CD4-positive, alpha-beta T cell (primary cell): Measurements from ENCODE around the gene TDRKH. TPM values are rescaled to one million over a fixed set of nuclear protein-coding genes. Genes with fewer than 3 reads are reported as not detected.
"Not testable (repeated sequence)": the region's sequence is repeated elsewhere in the genome, so short reads cannot be mapped to it uniquely, and the experiment has no call there.

ENCODE experiments used
- ATAC-seq: fragments of 200-7000 bp; cut with Tn5 transposase; one replicate; pipeline ENCODE4 v1.10.0; 2022; ENCODE audit warnings: mild to moderate bottlenecking; ENCODE audit not compliant: poor library complexity
- CTCF ChIA-PET: fragments of 350-600 bp; sonication (Branson Sonifier 250); formaldehyde crosslinking; loops from one replicate; lab custom pipeline; 2021; ENCODE audit warnings: antibody characterized with exemption, inconsistent platforms; lab: Charles Lee
- POLR2A ChIA-PET: fragments of 350-600 bp; sonication (Branson Sonifier 250); formaldehyde crosslinking; loops from one replicate; lab custom pipeline; 2021; ENCODE audit warnings: antibody characterized with exemption, inconsistent platforms; lab: Charles Lee
- DNase-seq, 14 experiments: peaks; one replicate each; pipeline ENCODE4 v3.0.0-alpha.2; 2013 to 2020; ENCODE audit warnings: mixed read lengths in 2 of 14
- H3K27ac ChIP-seq, 2 donors: one replicate each; pipeline versions ENCODE4 v1.5.1 to v1.7.0; 2013; ENCODE audit warnings: low read length in 2 of 2, low read depth in 1 of 2, mild to moderate bottlenecking in 1 of 2
- H3K27me3 ChIP-seq, 2 experiments: 1 replicate in 1 of 2; 2 replicates in 1 of 2; pipeline versions ENCODE4 v1.6.1 to v1.7.0; 2013; ENCODE audit warnings: low read length in 2 of 2, control low read depth in 1 of 2, mild to moderate bottlenecking in 1 of 2, moderate library complexity in 1 of 2; ENCODE audit not compliant: insufficient read depth in 2 of 2, control insufficient read depth in 1 of 2
- H3K36me3 ChIP-seq: one replicate; pipeline ENCODE4 v1.6.1; 2013; ENCODE audit warnings: low read length, control low read depth; ENCODE audit not compliant: insufficient read depth
- H3K4me1 ChIP-seq: one replicate; pipeline ENCODE4 v1.6.1; 2013; ENCODE audit warnings: low read length, control low read depth; ENCODE audit not compliant: insufficient read depth
- H3K4me3 ChIP-seq: one replicate; pipeline ENCODE4 v1.5.1; 2013; ENCODE audit warnings: mild to moderate bottlenecking, low read length, moderate library complexity
- H3K9me3 ChIP-seq, 2 experiments: 1 replicate in 1 of 2; 2 replicates in 1 of 2; pipeline versions ENCODE4 v1.6.1 to v1.7.0; 2013; ENCODE audit warnings: low read length in 2 of 2, mild to moderate bottlenecking in 2 of 2, control low read depth in 1 of 2, moderate library complexity in 1 of 2; ENCODE audit not compliant: control insufficient read depth in 1 of 2, insufficient read depth in 1 of 2
- H3K27ac Mint-ChIP-seq: one replicate; pipeline ENCODE4 v1.8.0; 2020; ENCODE audit warnings: mixed read lengths
- H3K27me3 Mint-ChIP-seq: one replicate; pipeline ENCODE4 v1.8.0; 2021; ENCODE audit warnings: mixed read lengths
- H3K36me3 Mint-ChIP-seq: one replicate; pipeline ENCODE4 v1.8.0; 2021; ENCODE audit warnings: low read depth, mixed read lengths
- H3K4me1 Mint-ChIP-seq: one replicate; pipeline ENCODE4 v1.8.0; 2021; ENCODE audit warnings: low read depth, mixed read lengths
- H3K4me3 Mint-ChIP-seq: one replicate; pipeline ENCODE4 v1.8.0; 2020; ENCODE audit warnings: mild to moderate bottlenecking, mixed read lengths
- H3K9me3 Mint-ChIP-seq: one replicate; pipeline ENCODE4 v1.8.0; 2020; ENCODE audit warnings: mixed read lengths
- CTCF ChIP-seq: fragments of 200-600 bp; IDR thresholded peaks from one replicate; pipeline ENCODE4 v1.8.0; 2022; ENCODE audit warnings: antibody characterized with exemption, mild to moderate bottlenecking
- intact Hi-C, 2 experiments: fragments of 100-400 bp; cut with DNase I in 1 of 2; cut with micrococcal nuclease in 1 of 2; formaldehyde crosslinking; loops; one replicate each; pipeline versions ENCODE4 v1.15.1 to v1.9.0; 2023 to 2025; cut with DNase I, micrococcal nuclease
- total RNA-seq, 174 experiments: library from RNA in 2 of 174; stranded (reverse) in 2 of 174; gene quantifications; one replicate each; pipeline ENCODE4 v1.2.3 and lab custom pipeline; 2021 to 2026

TDRKH gene
- total RNA-seq, 2 experiments from 2014 or later: 6.1 to 6.4 TPM

- H3K9me3 Mint-ChIP-seq: no peaks in the 10 kb centered on the region
- no peaks in the 10 kb centered on the region for H3K4me1 ChIP-seq
- no peak overlapping the region for H3K4me3 Mint-ChIP-seq
- ATAC-seq: no peak
- TF ChIP-seq CTCF: no peak
- H3K27me3 Mint-ChIP-seq: peaks cover 4% of the 10 kb centered on the region
- CTCF ChIA-PET: no interaction called here
- no peaks in the 10 kb centered on the region for H3K4me1 Mint-ChIP-seq
- POLR2A ChIA-PET: no interaction called here
- peaks cover 10 to 15% of the 10 kb centered on the region in 2 experiments for H3K9me3 ChIP-seq
- H3K27ac Mint-ChIP-seq: no peak overlapping the region
- H3K36me3 Mint-ChIP-seq: no peaks in the 10 kb centered on the region
- no peaks in the 10 kb centered on the region for H3K27me3 ChIP-seq
- no peak for DNase-seq
- no peak overlapping the region for H3K4me3 ChIP-seq
- intact Hi-C loops: loop anchor here in 1 of 2 experiments (10.0 kb wide), 1 partner anchor 435 kb away; no protein-coding TSS in a partner anchor
- H3K27ac ChIP-seq: no peak overlapping the region
- no peaks in the 10 kb centered on the region for H3K36me3 ChIP-seq
These were observed 50.5 kb downstream of the TDRKH start for GRCh38 chr1:151739590-151740355.

DNA sequence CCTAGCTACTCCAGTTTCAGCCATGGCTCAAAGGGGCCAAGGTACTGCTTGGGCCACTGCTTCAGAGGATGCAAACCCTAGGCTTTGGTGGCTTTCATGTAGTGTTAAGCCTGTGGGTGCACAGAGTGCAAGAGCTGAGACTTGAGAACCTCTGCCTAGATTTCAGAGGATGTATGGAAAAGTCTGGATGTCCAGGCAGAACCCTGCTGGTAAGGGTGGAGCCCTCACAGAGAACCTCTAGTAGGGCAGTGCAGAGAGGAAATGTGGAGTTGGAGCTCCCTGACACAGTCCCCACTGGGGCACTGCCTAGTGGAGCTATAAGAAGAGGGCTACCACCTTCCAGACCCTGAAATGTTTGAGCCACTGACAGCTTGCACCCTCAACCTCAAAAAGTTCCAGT is 52.8 kb downstream of the TDRKH start:
- no peak overlapping the region for H3K27ac Mint-ChIP-seq
- no peaks in the 10 kb centered on the region for H3K36me3 Mint-ChIP-seq
- H3K4me3 ChIP-seq: no peak overlapping the region
- H3K9me3 ChIP-seq: peaks cover 10 to 15% of the 10 kb centered on the region in 2 experiments
- intact Hi-C loops: loop anchor here in 1 of 2 experiments (10.0 kb wide), 1 partner anchor 433 kb away; no protein-coding TSS in a partner anchor
- H3K4me1 Mint-ChIP-seq: no peaks in the 10 kb centered on the region
- peaks cover 6% of the 10 kb centered on the region for H3K27me3 Mint-ChIP-seq
- POLR2A ChIA-PET: no interaction called here
- no peaks in the 10 kb centered on the region for H3K27me3 ChIP-seq
- no peak overlapping the region for H3K27ac ChIP-seq
- DNase-seq: no peak
- CTCF ChIA-PET: no interaction called here
- H3K4me3 Mint-ChIP-seq: no peak overlapping the region
- no peaks in the 10 kb centered on the region for H3K4me1 ChIP-seq
- ATAC-seq: no peak
- H3K36me3 ChIP-seq: no peaks in the 10 kb centered on the region
- no peak for TF ChIP-seq CTCF
- no peaks in the 10 kb centered on the region for H3K9me3 Mint-ChIP-seq

DNA sequence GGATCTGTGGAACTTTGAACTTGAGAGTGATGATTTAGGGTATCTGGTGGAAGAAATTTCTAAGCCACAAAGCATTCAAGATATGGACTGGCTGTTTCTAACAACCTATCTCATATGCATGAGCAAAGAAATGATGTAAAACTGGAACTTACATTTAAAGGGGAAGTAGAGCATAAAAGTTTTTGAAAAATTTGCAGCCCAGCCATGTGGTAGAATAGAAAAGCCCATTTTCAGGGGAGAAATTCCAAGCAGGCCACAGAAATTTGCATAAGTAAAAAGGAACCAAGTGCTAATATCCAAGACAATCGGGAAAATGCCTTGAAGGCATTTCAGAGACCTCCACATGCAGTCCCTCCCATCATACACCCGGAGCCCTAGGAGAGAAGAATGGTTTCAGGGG is 53.3 kb downstream of the TDRKH start:
- H3K4me1 ChIP-seq: no peaks in the 10 kb centered on the region
- Mint-ChIP-seq H3K36me3 (no peaks in the 10 kb centered on the region), H3K9me3 (no peaks in the 10 kb centered on the region), H3K4me3 (no peak overlapping the region), H3K4me1 (no peaks in the 10 kb centered on the region), H3K27ac (no peak overlapping the region), H3K27me3 (peaks cover 10% of the 10 kb centered on the region)
- ChIA-PET POLR2A (no interaction called here), CTCF (no interaction called here)
- H3K36me3 ChIP-seq: no peaks in the 10 kb centered on the region
- no peak overlapping the region for H3K27ac ChIP-seq
- DNase-seq: no peak
- intact Hi-C loops: loop anchor here in 1 of 2 experiments (10.0 kb wide), 1 partner anchor 432 kb away; no protein-coding TSS in a partner anchor
- no peak for TF ChIP-seq CTCF
- ATAC-seq: no peak
- H3K27me3 ChIP-seq: no peaks in the 10 kb centered on the region
- no peak overlapping the region for H3K4me3 ChIP-seq
- H3K9me3 ChIP-seq: peaks cover 10 to 15% of the 10 kb centered on the region in 2 experiments

DNA sequence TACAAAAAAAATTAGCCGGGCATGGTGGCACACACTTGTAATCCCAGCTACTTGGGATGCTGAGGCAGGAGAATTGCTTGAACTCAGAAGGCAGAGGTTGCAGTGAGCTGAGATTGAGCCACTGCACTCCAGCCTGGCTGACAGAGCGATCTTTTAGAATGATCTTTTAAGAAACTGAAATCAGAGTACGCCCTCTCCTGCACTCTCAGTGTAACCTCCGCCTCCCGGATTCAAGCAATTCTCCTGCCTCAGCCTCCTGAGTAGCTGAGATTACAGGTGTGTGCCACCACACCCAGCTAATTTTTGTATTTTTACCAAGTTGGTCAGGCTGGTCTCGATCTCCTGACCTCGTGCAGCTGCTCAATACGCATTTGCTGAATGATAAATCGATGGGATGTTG is 56.3 kb downstream of the TDRKH start:
- H3K4me1 Mint-ChIP-seq, DNase-seq, CTCF ChIA-PET, H3K4me1 ChIP-seq, H3K36me3 ChIP-seq, H3K4me3 Mint-ChIP-seq, H3K9me3 Mint-ChIP-seq, H3K4me3 ChIP-seq, H3K27ac ChIP-seq, H3K36me3 Mint-ChIP-seq, H3K27ac Mint-ChIP-seq, ATAC-seq: not testable (repeated sequence)
- POLR2A ChIA-PET: interaction anchor here (0.6 kb wide), 1 partner anchor 274 kb away, joined by 3 read pairs; the partner anchor contains the start of gene POGZ
- peaks cover 3 to 12% of the 10 kb centered on the region in 2 experiments for H3K27me3 ChIP-seq
- peaks cover 10 to 15% of the 10 kb centered on the region in 2 experiments for H3K9me3 ChIP-seq
- intact Hi-C loops: loop anchor here in 1 of 2 experiments (1.0 to 10.0 kb wide), 2 partner anchors 200 to 429 kb away; no protein-coding TSS in a partner anchor
- peaks cover 28% of the 10 kb centered on the region for H3K27me3 Mint-ChIP-seq
